ENCODE data around the gene GORASP1. TPM values are rescaled to one million over a fixed set of nuclear protein-coding genes. Genes with fewer than 3 reads are reported as not detected.

GORASP1 gene
- total RNA-seq, 1 donor from 2014 or later = 45.6 TPM

GRCh38 chr3:39136533-39137434 lies 29.4 kb upstream of the GORASP1 start:
- no peak overlapping the region for H3K4me2 ChIP-seq (ENCODE audit: low read length)
- no peak overlapping the region for H3K9ac ChIP-seq (ENCODE audit: low read length)
- no peaks in the 10 kb centered on the region for H3K9me3 Mint-ChIP-seq (ENCODE audit: unreplicated experiment)
- H3K27ac ChIP-seq (ENCODE audit: low read depth, low read length) = no peak overlapping the region
- no peak overlapping the region for H2AFZ ChIP-seq (ENCODE audit: low read depth, low read length)
- no peak for TF ChIP-seq CTCF (IDR thresholded peaks at IDR 0.05; ENCODE audit: insufficient read depth, low read depth, low read length)
- TF ChIP-seq EZH2 (IDR thresholded peaks at IDR 0.05; ENCODE audit: insufficient read depth, low read length) = no peak
- H3K27me3 ChIP-seq (ENCODE audit: insufficient read depth, low read length) = no peaks in the 10 kb centered on the region
- H3K36me3 Mint-ChIP-seq (ENCODE audit: low read depth, unreplicated experiment) = peaks cover 29% of the 10 kb centered on the region
- H3K27ac Mint-ChIP-seq (ENCODE audit: unreplicated experiment) = no peak overlapping the region
- H3K36me3 ChIP-seq (ENCODE audit: insufficient read depth, low read length) = peaks cover 20% of the 10 kb centered on the region
- FAIRE-seq (no peak), DNase-seq (ENCODE audit: low read depth) (no peak)
- H3K27me3 Mint-ChIP-seq (ENCODE audit: low read depth, unreplicated experiment) = peaks cover 8% of the 10 kb centered on the region
- H4K20me1 ChIP-seq (ENCODE audit: insufficient read depth, low read length) = peaks cover 44% of the 10 kb centered on the region
- peaks cover 24% of the 10 kb centered on the region for H3K79me2 ChIP-seq (ENCODE audit: insufficient read depth, low read length)
- no peak overlapping the region for H3K4me3 Mint-ChIP-seq (ENCODE audit: unreplicated experiment)
- peaks cover 12% of the 10 kb centered on the region for H3K4me1 ChIP-seq (ENCODE audit: insufficient read depth, low read length)
- no peaks in the 10 kb centered on the region for H3K9me3 ChIP-seq (ENCODE audit: insufficient read depth, low read depth, low read length)
- peaks cover 30% of the 10 kb centered on the region for H3K4me1 Mint-ChIP-seq (ENCODE audit: low read depth, unreplicated experiment)
- no peak overlapping the region for H3K4me3 ChIP-seq (ENCODE audit: insufficient read depth, low read depth, low read length)

- no peak overlapping the region for H2AFZ ChIP-seq (ENCODE audit: low read depth, low read length)
- no peaks in the 10 kb centered on the region for H3K27me3 ChIP-seq (ENCODE audit: insufficient read depth, low read length)
- Mint-ChIP-seq H3K4me3 (ENCODE audit: unreplicated experiment) (no peak overlapping the region), H3K27ac (ENCODE audit: unreplicated experiment) (no peak overlapping the region), H3K9me3 (ENCODE audit: unreplicated experiment) (no peaks in the 10 kb centered on the region), H3K4me1 (ENCODE audit: low read depth, unreplicated experiment) (peaks cover 15% of the 10 kb centered on the region), H3K36me3 (ENCODE audit: low read depth, unreplicated experiment) (peaks cover 25% of the 10 kb centered on the region), H3K27me3 (ENCODE audit: low read depth, unreplicated experiment) (peaks cover 14% of the 10 kb centered on the region)
- H3K36me3 ChIP-seq (ENCODE audit: insufficient read depth, low read length) = peaks cover 6% of the 10 kb centered on the region
- no peaks in the 10 kb centered on the region for H3K9me3 ChIP-seq (ENCODE audit: insufficient read depth, low read depth, low read length)
- no peak for TF ChIP-seq CTCF (IDR thresholded peaks at IDR 0.05; ENCODE audit: insufficient read depth, low read depth, low read length)
- no peak for TF ChIP-seq EZH2 (IDR thresholded peaks at IDR 0.05; ENCODE audit: insufficient read depth, low read length)
- no peak overlapping the region for H3K4me3 ChIP-seq (ENCODE audit: insufficient read depth, low read depth, low read length)
- H3K27ac ChIP-seq (ENCODE audit: low read depth, low read length) = no peak overlapping the region
- FAIRE-seq (no peak), DNase-seq (ENCODE audit: low read depth) (no peak)
- H3K9ac ChIP-seq (ENCODE audit: low read length) = no peak overlapping the region
- H3K4me2 ChIP-seq (ENCODE audit: low read length) = no peak overlapping the region
- H4K20me1 ChIP-seq (ENCODE audit: insufficient read depth, low read length) = peaks cover 29% of the 10 kb centered on the region
- peaks cover 9% of the 10 kb centered on the region for H3K79me2 ChIP-seq (ENCODE audit: insufficient read depth, low read length)
- H3K4me1 ChIP-seq (ENCODE audit: insufficient read depth, low read length) = no peaks in the 10 kb centered on the region
Measured at GRCh38 chr3:39135170-39135805, 27.9 kb upstream of the GORASP1 start.

All from astrocyte (in vitro differentiated cells and primary cell).